GM19023 (cell line): ENCODE measurements around the gene CTNNAL1.
A peak's percentile ranks its signal among the peaks of the same experiment; 100 is the strongest.
"Not testable (repeated sequence)": the region's sequence is repeated elsewhere in the genome, so short reads cannot be mapped to it uniquely, and the experiment has no call there.

Source experiments
- ATAC-seq: cut with Tn5 transposase; IDR thresholded peaks from one replicate; pipeline ENCODE4 v1.9.1; 2021; ENCODE audit warnings: mild to moderate bottlenecking, moderate library complexity; ENCODE audit not compliant: unreplicated experiment

The CTNNAL1 gene

DNA sequence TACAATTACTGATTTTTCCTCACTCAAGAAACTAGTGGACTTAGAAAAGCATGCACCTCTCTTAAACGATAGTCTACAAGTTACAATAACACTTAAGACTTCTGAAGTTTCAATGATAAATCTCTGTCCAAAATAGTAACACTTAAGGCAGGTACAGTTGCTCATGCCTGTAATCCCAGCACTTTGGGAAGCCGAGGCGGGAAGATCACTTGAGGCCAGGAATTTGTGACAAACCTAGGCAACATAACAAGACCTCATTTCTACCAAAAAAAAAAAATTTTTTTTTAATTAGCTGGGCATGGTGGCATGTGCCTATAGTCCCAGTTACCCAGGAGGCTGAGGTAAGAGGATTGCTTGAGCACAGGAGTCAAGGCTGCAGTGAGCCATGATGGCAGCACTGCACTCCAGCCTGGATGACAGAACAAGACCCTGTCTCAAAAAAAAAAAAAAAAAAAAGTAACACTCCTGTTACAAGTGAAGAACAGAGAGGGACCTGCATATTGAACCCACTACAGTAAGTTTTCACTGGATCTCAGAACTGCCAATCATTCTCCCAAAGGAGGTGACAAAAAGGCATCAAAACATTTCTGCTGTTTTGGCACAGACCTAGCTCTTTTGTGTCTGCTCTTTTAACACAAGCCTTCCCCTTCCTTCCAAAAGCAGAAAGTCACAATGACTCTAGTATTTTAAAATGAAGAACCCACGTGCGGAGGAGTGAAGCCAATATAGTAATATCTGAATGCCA, 75.6 kb downstream of the CTNNAL1 start:
- no peak for ATAC-seq

DNA sequence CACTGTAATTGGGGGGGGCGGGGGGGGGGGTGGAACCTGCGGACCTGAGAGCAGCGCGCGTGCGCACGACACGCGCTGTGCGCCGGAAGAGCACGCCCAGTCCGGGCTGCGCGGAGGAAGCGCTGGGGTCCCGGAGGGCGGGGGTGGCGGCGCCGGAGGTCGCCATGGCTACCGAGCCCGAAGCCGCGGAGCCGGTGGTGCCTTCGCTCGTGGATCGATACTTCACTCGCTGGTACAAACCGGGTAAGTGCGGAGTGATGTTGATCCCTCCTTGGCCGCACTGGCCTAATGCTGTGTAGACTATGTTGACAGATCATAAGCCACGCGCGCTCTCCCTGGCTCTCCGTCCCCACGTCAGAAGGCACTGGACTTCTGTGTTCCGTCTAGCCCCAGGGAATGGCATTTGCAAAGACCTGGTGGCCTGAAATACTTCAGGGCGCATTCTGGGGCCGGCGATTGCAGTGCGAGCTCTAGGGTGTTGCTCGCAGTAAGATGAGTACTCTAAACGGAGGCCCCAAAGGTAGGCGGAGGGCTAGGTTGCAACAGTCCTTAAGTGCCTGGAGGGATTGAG, 78.9 kb downstream of the CTNNAL1 start, which contains the start of gene ABITRAM:
TSS of gene ABITRAM (plus strand) at position 78 of the 571 bp plus-strand sequence. CDS start at position 165, 87 bp downstream.
- ATAC-seq, result peak; percentile 82

DNA sequence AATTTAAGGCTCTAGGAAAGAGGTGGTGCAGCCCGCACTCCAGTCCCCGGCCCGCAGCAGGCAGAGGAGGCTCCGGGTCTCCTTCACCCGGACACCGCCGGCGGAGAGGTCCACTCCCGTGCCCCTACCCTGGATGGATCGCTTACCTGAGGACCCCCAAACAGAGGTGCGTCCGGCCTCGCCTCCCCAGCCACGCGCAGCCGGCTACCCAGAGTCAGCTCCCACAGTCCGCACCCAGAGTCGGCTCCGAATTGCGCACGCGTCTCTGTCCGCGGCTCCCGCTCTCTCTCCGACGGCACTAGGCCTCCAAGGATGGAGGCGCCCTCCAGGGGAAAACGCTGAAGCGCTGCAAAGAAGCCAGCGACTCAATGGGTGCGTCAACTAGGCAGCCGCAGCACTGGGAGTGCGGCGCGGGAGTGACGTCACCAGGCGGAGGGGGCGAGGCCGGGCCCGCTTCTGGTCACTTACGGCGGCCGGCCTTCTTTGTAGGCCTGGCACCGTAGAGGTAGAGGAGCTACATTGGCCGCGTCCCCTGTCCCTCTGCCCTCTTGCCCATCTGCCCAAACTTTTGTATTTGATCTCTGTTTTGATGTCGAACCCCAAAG, 79.5 kb downstream of the CTNNAL1 start, which contains the start of gene ELP1:
TSS of gene ELP1 (minus strand) at position 407 of the 605 bp plus-strand sequence. CDS start 2,978 bp downstream, outside the sequence.
- ATAC-seq, result peak; percentile 89

DNA sequence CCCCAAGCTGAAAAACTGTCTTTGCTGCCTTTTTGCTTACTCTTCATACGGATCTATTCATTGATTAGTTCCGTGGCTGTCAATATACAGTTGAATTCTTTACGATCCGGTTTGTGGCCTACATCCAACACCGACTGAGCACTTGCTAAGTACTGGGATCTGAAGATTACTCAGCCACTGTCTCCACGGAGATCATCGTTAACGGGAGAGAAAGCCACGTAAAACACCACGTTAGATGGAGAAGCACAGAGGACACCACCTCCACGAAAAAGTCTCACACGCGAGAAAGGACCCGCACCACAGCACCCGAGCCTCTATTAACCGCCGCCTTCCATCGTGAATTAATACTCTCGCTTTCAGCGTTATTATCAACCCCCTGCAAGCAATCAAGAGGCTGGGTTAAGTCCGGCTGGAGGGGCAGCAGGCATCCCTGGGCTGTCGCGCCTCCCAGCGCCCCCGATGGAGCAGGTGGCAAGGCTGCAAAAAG, 80.0 kb downstream of the CTNNAL1 start:
- ATAC-seq, result peak; percentile 0

DNA sequence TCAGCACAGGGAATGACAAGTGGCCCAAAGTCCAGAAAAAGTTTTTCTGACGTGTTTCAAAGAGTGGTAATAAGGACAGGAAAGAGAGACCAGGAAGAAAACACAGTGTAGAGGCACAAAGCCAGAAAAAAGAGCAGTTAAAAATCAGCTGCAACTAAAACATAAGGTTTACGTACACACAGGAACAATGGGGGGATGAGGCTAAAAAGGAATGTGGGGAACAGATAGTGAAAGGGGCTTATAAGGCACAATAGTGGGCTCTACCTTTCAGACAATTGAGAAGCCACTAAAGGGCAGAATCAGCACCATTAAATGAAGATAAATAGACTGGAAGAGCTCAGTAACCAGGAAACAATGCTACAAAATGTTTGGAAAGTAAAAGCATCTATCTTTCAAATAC, 84.9 kb downstream of the CTNNAL1 start:
- no peak for ATAC-seq

DNA sequence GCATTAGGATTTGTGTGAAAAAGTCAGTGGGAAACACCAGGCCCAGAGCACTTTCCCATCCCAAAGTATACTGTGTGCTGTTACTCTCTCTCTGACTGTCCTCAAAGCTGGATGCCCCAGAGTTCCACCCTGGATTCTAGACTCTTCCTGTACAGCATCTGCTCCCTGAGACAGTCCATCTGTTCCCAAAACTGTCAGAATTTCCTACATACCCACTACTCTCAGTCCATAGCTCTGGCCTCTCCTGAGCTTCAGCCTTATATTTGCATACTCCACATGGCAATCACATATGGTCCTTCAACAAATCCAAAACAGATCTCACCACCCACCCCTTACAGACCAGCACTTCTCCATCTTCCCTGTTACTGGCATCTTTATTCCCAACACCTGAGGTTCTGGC, 88.8 kb downstream of the CTNNAL1 start:
- no peak for ATAC-seq

DNA sequence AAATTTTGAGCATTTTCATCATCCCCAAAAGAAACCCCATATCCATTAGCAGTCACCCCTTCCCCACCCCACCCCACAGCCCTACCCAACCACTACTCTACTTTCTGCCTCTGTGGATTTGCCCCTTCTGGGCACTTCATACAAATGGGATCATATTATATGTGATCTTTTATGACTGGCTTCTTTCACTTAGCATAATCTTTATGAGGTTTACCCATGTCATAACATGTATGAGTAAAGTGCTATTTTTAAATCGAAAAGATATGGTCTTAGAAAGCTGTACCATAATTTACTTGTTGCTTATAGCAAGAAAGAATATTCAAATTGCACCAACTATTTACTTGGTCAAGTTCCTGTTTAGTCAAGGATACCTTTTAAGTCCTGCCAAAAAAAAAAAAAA, 92.1 kb downstream of the CTNNAL1 start:
- ATAC-seq, result no peak

DNA sequence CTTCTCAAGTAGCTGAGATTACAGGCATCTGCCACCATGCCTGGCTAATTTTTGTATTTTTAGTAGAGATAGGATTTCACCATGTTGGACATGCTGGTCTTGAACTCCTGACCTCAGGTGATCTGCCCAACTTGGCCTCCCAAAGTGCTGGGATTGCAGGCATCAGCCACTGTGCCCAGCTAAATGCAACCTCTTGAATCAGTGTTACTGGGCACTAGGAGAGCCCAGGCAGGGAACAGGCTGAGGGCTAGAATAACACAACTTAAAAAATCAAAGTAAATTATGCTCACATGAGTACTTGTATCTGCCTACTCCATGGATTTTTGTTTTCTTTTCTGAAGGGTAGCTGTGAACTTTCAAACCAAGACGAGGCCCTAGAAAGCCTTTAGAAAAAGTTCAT, 92.9 kb downstream of the CTNNAL1 start:
- ATAC-seq, result not testable (repeated sequence)

DNA sequence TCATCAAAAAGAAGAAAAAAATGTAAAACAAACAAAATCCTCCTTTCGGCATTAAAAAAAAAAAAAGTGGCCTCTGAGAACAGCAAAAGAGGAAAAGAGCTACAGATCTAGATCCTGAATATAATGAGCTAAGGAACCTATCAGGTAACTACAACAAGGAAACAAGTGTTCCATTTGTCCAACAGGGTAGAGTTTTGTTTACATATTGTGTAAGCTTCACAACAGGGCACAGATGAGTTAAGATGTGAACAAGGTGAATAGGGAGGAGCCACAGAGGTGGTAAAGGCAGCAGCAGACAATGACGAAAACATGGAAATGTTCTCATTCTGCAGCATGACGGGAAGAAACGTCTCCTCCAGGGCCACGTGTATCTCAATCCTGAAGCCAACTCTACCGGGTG, 93.8 kb downstream of the CTNNAL1 start:
- no peak for ATAC-seq

DNA sequence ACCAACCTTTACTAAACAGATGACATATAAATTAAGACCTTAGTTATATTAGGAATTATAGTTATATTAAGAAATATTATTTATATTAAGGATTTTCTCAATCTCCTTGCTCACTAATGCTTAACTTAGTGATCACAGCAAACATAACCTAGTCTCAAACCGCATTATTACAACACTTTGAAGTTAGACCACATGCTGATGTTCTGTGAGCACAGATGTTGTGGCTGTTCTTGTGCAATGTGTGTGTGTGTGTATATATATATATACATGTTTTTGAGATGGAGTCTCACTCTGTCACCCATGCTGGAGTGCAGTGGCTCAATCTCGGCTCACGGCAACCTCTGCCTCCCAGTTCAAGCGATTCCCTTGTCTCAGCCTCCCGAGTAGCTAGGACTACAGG, 99.9 kb downstream of the CTNNAL1 start:
- no peak for ATAC-seq

DNA sequence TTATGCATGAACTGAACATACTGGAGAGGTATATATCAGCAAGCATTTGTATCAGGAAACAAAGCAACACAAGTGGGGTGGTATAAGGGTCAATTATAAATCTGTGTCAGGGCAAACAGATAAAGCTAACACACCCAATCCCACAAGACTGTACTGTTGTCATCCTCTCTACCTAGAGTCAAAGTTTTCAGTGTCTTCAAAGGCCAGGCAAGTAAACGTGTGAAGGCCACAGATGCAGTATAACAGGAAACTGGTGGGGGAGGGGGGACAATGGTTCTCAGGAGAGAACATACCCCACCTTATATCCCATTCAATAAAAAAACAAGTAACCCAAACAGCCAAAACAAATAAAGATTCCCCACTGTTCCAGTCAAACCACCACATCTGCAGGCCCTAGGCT, 101.5 kb downstream of the CTNNAL1 start:
- ATAC-seq, result no peak

DNA sequence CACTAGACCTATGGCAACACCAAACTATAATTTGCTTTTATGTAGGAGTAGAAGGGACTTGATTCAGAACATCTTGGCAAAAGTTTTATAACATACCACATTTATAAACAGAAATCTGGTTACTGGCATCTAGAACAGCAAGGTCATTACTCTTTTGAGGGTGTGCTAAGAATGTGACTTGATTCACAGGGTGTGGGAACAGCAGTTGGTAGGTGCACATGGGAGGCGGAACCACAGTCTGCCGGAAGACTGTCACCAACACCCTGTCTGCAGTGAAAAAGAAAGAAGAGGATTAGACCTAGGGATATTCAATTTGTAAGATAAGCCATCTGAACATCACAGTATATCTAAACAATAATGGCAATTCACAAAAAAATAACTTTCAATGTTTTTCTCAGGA, 102.4 kb downstream of the CTNNAL1 start:
- ATAC-seq, result no peak

DNA sequence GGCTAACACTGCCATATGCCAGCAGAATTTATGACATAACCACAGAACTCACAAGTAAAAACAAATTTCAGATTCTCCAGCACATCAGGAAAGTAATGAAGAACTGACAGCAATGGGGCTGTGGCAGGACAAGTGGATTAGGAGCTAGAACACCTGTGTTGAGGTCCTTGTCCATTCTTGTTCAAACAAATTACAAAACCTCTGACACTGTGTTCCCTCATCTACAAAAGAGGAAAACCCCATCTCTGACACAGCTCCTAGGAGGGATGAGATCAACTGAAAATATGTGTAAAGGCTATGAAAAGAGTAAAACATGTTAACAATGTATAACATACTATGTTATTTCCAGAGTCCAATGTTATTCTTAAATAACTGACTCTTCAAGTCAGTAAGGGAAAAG, 102.9 kb downstream of the CTNNAL1 start:
- ATAC-seq, result no peak

DNA sequence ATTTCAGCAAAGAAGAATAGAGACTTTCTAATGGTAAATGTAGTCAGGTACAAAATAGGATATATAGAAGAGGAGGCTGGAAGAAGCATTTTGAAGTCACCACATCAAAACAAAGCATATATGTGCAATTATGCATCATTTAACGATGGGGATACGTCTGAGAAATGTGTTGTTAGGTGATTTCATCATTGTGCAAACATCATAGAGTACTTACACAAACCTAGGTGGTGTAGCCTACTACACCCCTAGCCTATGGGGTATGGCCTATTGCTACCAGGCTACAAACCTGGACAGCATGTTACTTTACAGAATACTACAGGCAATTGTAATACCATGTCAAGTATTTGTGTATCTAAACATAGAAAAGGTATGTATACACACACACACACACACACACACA, 107.8 kb downstream of the CTNNAL1 start:
- ATAC-seq, result no peak

DNA sequence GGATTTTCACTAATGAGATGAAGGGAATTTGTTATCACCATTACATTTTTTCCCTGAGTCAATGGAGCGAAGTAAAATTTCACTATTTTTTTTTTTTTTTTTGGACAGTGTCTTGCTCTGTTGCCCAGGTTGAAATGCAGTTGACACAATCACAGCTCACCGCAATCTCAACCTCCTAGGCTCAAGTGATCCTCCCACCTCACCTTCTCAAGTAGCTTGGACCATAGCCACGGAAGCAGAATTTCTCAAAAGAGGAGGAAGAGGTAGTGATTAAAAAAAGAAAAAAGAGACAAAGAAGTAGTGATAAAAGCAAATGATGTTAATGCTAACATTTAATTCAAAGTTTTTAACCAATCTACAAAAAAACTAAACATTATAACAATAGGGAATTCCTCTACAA, 109.1 kb downstream of the CTNNAL1 start:
- no peak for ATAC-seq

DNA sequence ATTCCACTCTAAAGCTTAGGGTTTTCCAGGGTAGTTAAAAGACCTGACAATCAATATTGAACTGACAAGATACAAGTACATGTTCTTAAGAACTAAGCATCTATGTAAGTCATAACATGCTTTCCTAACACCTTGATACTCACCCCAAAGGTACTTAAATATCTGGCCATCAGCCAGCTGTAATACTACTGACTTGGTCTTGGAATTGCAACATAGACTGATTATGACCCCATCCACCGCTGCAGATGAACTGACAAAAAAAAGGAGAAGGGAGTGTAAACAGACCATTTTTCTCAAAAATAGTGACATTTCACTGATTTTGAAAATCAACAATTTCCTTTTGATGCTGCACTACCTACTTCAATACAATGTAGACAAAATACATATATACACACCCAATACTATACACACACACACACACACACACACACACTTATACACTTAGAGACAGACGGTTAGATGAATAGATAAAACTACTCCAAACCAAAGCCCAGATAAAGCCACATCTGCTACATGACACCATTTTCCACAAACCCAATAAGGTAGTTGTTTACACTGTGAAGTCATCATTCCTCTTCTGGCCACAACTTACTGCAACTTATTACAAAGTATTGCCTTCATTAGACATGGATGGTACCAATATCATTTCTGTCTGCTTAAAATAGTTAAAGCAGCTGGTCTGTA, 109.7 kb downstream of the CTNNAL1 start:
- ATAC-seq, result no peak

DNA sequence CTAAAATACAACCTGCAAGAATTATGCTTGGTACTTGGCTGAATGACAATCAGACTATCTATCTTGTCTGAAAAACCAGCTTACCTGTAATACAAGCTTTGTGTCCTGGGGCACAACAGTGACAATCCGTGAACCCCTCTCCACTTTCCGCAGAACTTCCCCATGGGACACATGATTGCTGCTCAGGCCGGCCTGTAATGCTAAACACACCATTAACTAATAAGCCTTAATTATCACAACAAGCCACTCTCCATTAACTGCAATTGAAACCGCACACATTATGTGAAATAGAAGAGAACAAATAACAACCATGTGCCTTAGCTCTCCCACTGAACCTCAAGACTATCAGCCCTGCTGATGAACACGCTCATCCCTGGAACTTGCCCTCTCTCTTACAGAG, 113.1 kb downstream of the CTNNAL1 start:
- ATAC-seq, result no peak

DNA sequence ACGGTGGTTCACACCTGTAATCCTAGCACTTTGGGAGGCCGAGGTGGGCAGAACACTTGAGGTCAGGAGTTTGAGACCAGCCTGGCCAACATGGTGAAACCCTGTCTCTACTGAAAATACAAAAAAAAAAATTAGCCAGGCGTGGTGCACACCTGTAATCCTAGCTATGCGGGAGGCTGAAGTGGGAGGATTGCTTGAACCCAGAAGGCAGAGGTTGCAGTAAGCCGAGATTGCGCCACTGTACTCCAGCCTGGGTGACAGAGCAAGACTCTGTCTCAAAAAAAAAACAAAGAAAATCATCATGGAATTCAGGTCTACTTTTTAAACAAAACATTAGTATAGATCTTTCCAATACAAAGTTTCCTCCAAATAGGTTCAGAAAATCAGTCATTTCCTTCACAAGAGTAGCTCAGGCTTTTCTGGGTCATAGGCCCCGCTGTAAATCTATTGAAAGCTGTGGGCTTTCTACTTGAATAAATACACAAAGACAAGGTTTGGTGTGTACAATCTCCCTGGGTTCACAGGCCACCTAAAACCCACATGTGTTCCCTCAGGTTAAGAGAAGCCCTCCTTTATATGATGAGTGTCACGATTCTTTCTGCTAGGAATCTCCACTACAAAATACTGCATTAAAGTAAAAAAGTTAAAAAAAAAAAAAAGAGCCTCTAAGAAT, 114.1 kb downstream of the CTNNAL1 start:
- ATAC-seq, result not testable (repeated sequence)

DNA sequence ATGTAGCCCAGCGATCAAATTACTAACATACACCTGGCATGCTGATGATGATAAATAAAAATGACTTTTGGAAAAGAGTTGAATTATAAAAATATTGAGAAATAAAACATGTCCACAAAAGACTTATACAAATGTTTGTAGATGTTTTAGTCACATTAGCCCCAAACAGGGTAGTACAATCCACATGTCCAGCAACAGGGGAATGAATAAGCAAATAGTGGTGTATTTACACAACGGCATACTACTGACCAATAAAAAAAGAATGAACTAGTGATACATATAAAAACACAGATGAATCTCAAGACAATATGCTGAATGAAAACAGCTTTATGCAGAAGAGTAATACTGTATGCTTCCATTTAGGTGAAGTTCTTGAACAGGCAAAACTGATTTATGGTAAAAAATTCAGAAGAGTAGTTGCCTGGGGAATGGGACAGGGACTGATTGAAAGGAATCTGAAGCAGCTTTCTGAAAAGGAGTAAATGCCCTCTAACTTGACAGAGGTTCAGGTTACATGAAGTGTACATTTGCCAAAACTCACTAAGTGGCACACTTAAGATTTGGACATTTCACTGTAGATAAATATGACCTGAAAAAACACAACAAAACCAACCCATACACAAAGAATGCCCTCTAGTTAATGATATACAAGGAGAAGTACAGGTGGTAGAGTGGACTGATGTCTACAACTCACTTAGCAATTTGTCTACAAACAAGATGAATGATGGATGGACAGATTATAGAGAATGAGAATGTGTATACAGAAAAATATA, 115.8 kb downstream of the CTNNAL1 start:
- ATAC-seq, result no peak
